HUES48 (cell line): ENCODE measurements around the gene KIF6.

Source experiments
- H3K27ac ChIP-seq: one replicate; pipeline ENCODE4 v1.7.0; 2013; ENCODE audit warnings: low read depth, low read length, inconsistent platforms
- H3K27me3 ChIP-seq: 2 replicates; pipeline ENCODE4 v1.6.1; 2013; ENCODE audit warnings: mild to moderate bottlenecking, low read length; ENCODE audit not compliant: control insufficient read depth, insufficient read depth
- H3K36me3 ChIP-seq: 2 replicates; pipeline ENCODE4 v1.6.1; 2013; ENCODE audit warnings: low read length; ENCODE audit not compliant: control insufficient read depth, insufficient read depth
- H3K4me1 ChIP-seq: 2 replicates; pipeline ENCODE4 v1.6.1; 2013; ENCODE audit warnings: mild to moderate bottlenecking, low read length; ENCODE audit not compliant: control insufficient read depth, insufficient read depth
- H3K4me3 ChIP-seq: 2 replicates; pipeline ENCODE4 v1.5.1; 2013; ENCODE audit warnings: mild to moderate bottlenecking, low read depth, low read length
- H3K9ac ChIP-seq: 2 replicates; pipeline ENCODE4 v1.6.1; 2013; ENCODE audit warnings: mild to moderate bottlenecking, low read depth, low read length, moderate library complexity
- H3K9me3 ChIP-seq: 2 replicates; pipeline ENCODE4 v1.6.1; 2013; ENCODE audit warnings: low read length; ENCODE audit not compliant: control insufficient read depth, insufficient read depth

KIF6 gene

GRCh38 chr6:39361657-39362486, 363.3 kb downstream of the KIF6 start:
- Histone ChIP-seq H3K4me1 (peaks cover 6% of the 10 kb centered on the region; the same call in 1 of the 2 replicates), H3K9ac (no peak overlapping the region), H3K27ac (no peak overlapping the region), H3K36me3 (no peaks in the 10 kb centered on the region), H3K4me3 (no peak overlapping the region), H3K27me3 (no peaks in the 10 kb centered on the region), H3K9me3 (no peaks in the 10 kb centered on the region)

GRCh38 chr6:39360378-39360777, 364.8 kb downstream of the KIF6 start:
- Histone ChIP-seq H3K9me3 (no peaks in the 10 kb centered on the region), H3K27ac (no peak overlapping the region), H3K4me3 (no peak overlapping the region), H3K36me3 (no peaks in the 10 kb centered on the region), H3K4me1 (peaks cover 6% of the 10 kb centered on the region; the same call in 1 of the 2 replicates), H3K9ac (no peak overlapping the region), H3K27me3 (no peaks in the 10 kb centered on the region)

- Histone ChIP-seq H3K27me3 (no peaks in the 10 kb centered on the region), H3K9me3 (no peaks in the 10 kb centered on the region), H3K9ac (no peak overlapping the region), H3K27ac (no peak overlapping the region), H3K4me3 (no peak overlapping the region), H3K4me1 (peaks cover 6% of the 10 kb centered on the region; the same call in 1 of the 2 replicates), H3K36me3 (no peaks in the 10 kb centered on the region)
Measured at GRCh38 chr6:39357998-39358686, 367.1 kb downstream of the KIF6 start.

GRCh38 chr6:39353698-39354315, 371.4 kb downstream of the KIF6 start:
- Histone ChIP-seq H3K9me3 (no peaks in the 10 kb centered on the region), H3K4me1 (no peaks in the 10 kb centered on the region), H3K36me3 (no peaks in the 10 kb centered on the region), H3K27me3 (no peaks in the 10 kb centered on the region), H3K4me3 (no peak overlapping the region), H3K9ac (no peak overlapping the region), H3K27ac (no peak overlapping the region)

- H3K4me1 ChIP-seq, result no peaks in the 10 kb centered on the region
- no peak overlapping the region for H3K4me3 ChIP-seq
- H3K27me3 ChIP-seq, result no peaks in the 10 kb centered on the region
- H3K27ac ChIP-seq, result no peak overlapping the region
- H3K36me3 ChIP-seq, result no peaks in the 10 kb centered on the region
- H3K9me3 ChIP-seq, result no peaks in the 10 kb centered on the region
- H3K9ac ChIP-seq, result no peak overlapping the region
Measured at GRCh38 chr6:39350723-39351505, 374.3 kb downstream of the KIF6 start.

DNA sequence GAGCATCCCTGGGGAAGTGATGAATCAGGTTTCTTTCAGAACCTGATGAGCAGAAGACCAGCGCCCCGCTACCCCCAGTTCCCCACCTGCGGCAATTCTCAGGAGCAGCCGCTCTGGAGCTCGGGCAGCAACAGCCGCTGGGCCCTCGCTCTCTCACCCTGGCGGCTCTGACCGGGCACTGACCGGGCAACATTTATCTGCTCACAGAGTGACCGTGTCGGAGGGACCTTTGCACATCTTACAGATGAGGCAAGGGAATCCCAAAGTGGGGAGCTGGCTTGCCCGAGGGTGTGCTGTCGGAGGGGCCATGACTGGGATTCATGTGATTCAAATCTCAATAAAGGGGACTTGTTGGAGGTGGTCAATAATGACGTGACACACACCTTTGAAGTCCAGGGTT, 376.5 kb downstream of the KIF6 start:
- no peak overlapping the region for H3K27ac ChIP-seq

DNA sequence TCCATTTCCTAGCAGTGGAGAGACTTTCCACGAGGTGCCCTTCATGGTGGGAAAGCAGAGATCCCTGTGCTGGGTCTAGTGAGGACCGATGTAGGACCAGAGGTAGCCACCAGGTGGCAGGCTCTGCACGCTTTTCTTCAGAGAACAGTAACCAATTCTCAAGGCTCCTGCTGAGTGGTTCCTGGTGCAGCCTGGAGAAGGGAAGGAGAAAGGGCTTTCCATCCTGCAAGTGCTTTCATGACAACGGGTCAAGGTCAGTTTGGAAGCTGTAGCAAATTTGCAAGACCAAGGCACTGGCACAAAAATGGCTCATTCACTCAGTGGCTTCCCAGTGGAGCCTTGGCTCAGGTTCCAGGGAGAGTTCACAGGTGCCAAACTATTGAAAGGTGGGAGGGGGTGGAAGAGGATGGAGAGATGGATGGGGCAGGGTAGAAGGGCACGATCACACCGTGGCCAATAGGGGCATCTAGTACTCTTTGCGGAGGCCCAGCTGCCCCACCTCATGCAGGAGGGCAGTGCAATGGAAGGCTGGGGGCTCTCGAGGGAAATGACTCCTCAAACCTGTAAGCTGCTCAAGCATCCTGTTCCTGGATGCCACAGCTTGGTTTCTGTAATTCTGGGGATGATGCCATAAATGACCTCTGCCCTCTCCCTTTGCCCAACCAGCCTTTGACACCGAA, 377.2 kb downstream of the KIF6 start:
- Histone ChIP-seq H3K27me3 (no peaks in the 10 kb centered on the region), H3K9me3 (no peaks in the 10 kb centered on the region), H3K9ac (no peak overlapping the region), H3K36me3 (no peaks in the 10 kb centered on the region), H3K4me1 (peaks cover 12% of the 10 kb centered on the region), H3K27ac (no peak overlapping the region), H3K4me3 (no peak overlapping the region)

More for the DNA sequence above, 376.5 kb downstream of the KIF6 start:
- Histone ChIP-seq H3K9ac (no peak overlapping the region), H3K9me3 (no peaks in the 10 kb centered on the region), H3K36me3 (no peaks in the 10 kb centered on the region), H3K27me3 (no peaks in the 10 kb centered on the region), H3K4me3 (no peak overlapping the region), H3K4me1 (peaks cover 6% of the 10 kb centered on the region)

- H3K27ac ChIP-seq, result no peak overlapping the region
Measured at GRCh38 chr6:39347206-39347605, 378.0 kb downstream of the KIF6 start.

GRCh38 chr6:39344821-39345280, 380.4 kb downstream of the KIF6 start:
- Histone ChIP-seq H3K4me3 (no peak overlapping the region), H3K27ac (no peak overlapping the region), H3K27me3 (no peaks in the 10 kb centered on the region), H3K9me3 (no peaks in the 10 kb centered on the region), H3K9ac (no peak overlapping the region), H3K36me3 (no peaks in the 10 kb centered on the region), H3K4me1 (peaks cover 12% of the 10 kb centered on the region)

More at GRCh38 chr6:39347206-39347605, 378.0 kb downstream of the KIF6 start:
- no peak overlapping the region for H3K4me3 ChIP-seq
- H3K36me3 ChIP-seq, result no peaks in the 10 kb centered on the region
- no peaks in the 10 kb centered on the region for H3K9me3 ChIP-seq
- no peak overlapping the region for H3K9ac ChIP-seq
- no peaks in the 10 kb centered on the region for H3K27me3 ChIP-seq
- peaks cover 12% of the 10 kb centered on the region for H3K4me1 ChIP-seq

DNA sequence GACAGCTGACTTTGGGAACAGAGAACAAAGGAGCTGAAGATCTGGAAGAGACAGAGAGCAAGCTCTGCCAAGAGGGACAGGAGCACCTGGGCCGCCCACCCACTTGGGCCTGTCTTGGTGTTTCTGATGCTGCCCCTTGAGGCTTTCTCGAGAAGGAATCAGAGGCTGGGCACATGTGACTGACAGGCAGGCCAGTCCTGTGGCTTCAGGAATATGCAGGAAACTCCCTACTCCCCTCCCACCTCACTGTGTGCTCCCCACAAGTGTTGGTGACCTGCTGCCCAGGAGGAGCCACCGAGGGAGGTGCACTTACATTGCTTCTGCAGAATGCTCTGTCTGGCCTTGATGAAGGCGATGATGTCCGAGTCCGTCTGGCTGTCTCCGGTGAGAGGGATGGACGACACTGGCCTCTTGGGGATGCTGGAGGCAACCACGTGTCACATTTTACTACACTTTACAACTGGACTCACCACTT, 381.8 kb downstream of the KIF6 start:
- H3K4me1 ChIP-seq, result peaks cover 12% of the 10 kb centered on the region
- H3K9me3 ChIP-seq, result no peaks in the 10 kb centered on the region
- H3K27me3 ChIP-seq, result no peaks in the 10 kb centered on the region
- H3K36me3 ChIP-seq, result no peaks in the 10 kb centered on the region
- no peak overlapping the region for H3K27ac ChIP-seq
- no peak overlapping the region for H3K9ac ChIP-seq
- H3K4me3 ChIP-seq, result no peak overlapping the region
